HG03558 (cell line): ENCODE measurements around the gene PI4K2A.
"Not testable (repeated sequence)": the region's sequence is repeated elsewhere in the genome, so short reads cannot be mapped to it uniquely, and the experiment has no call there.

ENCODE experiments used
- ATAC-seq: cut with Tn5 transposase; IDR thresholded peaks from one replicate; pipeline ENCODE4 v1.9.1; 2021; ENCODE audit warnings: moderate number of reproducible peaks; ENCODE audit not compliant: unreplicated experiment; ENCODE audit errors: extremely low read depth

PI4K2A gene

DNA sequence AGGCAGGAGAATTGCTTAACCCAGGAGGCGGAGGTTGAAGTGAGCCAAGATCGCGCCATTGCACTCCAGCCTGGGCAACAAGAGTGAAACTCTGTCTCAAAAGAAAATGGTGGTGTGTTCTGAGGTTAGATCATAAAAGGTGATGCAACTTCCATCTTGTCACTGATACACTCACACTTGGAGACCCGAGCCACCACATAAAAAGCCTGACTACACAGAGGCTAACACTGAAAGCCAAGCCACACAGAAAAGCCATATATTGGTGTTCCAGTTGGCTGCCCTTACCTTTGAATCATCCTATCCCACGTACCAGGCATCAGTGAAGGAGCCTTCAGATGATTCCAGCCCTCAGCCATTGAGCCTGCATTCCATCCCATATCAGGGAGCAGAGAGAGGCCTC lies 11.2 kb upstream of the PI4K2A start:
- no peak for ATAC-seq

GRCh38 chr10:97631098-97631497 lies 9.4 kb upstream of the PI4K2A start:
- ATAC-seq = no peak

DNA sequence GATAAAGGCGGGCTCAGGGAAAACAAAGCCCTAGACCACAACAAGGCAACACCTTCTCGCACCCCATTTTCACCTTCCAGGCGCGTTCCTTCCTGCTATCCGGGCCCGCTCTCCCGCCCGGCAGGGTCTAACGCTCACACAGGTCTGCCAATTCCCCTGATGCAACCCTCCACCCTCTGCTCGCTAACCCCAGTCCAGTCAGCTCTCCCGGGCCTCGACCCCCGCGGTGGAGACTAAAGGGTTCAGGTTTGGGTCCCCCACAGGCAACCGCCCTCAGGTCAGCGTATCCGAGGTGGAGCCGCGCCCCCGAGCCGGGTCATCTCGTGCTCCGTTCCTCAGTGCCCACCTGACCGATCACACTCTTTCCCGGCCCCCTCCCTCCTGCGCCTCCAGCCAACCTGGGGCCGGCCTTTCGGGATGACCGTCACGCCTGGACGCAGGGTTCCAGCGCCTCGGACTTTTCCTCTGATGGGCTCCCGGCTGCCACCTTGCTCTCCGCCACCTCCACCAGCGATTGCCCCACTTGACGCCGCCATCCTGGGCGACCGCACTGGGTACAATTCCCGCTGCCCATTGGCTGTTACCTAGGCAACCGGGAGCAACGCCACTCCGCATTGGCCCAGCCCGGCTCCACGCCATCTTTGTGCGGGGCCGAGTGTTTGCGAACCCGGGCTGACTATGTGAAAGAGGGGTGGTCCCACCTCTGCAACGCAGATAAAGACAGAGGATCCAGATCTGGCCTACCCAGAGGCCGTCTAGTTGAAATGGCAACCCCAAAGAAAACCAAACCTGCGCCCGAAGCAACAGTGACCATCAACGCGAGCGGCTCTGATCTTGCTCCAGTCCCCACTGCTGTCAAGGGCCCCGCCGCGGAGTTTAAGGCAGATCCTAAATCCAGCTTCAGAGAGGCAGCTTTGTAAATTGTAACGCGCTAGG lies 7.3 kb upstream of the PI4K2A start, which contains the start of gene MORN4:
TSS of gene MORN4 (minus strand) at position 552 of the 936 bp plus-strand sequence. CDS start 13,847 bp downstream, outside the sequence.
- peak; percentile 99 for ATAC-seq

DNA sequence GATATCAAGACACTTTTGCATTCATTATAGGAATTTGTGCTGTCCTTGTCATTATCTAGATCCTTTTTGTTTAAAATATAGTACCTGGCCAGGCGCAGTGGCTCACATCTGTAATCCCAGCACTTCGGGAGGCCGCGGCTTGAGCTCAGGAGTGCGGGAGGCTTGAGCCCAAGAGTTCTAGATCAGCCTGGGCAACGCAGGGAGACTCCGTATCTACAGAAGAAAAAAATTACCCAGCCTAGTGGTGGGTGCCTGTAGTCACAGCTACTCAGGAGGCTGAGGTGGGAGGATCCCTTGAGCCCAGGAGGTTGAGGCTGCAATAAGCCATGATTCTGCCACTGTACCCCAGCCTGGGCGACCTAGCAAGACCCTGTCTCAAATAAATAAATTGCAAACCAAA lies 6.5 kb upstream of the PI4K2A start:
- no peak for ATAC-seq

DNA sequence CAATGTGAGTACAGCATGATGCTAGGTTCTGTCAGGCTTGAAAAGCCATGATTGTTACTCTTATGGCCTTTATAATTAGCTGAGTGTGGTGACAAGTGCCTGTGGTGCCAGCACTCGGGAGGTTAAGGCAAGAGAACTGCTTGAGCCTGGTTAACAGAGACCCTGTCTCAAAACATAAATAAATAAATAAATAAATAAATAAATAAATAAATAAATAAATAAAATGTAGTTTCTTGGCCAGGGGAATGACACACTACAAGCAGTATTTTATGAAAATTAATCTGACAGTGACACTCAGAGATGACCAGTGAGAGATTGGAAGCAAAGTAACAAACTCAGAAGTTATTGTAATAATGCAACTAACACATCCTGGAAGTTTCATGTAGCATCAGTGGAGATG lies 4.9 kb upstream of the PI4K2A start:
- no peak for ATAC-seq

GRCh38 chr10:97639090-97639489 lies 1.4 kb upstream of the PI4K2A start:
- not testable (repeated sequence) for ATAC-seq

GRCh38 chr10:97640868-97641811 lies 669 bp downstream of the PI4K2A start:
- peak; percentile 9 for ATAC-seq

- ATAC-seq = not testable (repeated sequence)
Measured at GRCh38 chr10:97642471-97643159, 2.1 kb downstream of the PI4K2A start.

GRCh38 chr10:97643441-97643985 lies 3.0 kb downstream of the PI4K2A start:
- ATAC-seq = no peak

GRCh38 chr10:97644936-97645335 lies 4.5 kb downstream of the PI4K2A start:
- ATAC-seq = no peak

- no peak for ATAC-seq
Measured at GRCh38 chr10:97647556-97647955, 7.1 kb downstream of the PI4K2A start.

DNA sequence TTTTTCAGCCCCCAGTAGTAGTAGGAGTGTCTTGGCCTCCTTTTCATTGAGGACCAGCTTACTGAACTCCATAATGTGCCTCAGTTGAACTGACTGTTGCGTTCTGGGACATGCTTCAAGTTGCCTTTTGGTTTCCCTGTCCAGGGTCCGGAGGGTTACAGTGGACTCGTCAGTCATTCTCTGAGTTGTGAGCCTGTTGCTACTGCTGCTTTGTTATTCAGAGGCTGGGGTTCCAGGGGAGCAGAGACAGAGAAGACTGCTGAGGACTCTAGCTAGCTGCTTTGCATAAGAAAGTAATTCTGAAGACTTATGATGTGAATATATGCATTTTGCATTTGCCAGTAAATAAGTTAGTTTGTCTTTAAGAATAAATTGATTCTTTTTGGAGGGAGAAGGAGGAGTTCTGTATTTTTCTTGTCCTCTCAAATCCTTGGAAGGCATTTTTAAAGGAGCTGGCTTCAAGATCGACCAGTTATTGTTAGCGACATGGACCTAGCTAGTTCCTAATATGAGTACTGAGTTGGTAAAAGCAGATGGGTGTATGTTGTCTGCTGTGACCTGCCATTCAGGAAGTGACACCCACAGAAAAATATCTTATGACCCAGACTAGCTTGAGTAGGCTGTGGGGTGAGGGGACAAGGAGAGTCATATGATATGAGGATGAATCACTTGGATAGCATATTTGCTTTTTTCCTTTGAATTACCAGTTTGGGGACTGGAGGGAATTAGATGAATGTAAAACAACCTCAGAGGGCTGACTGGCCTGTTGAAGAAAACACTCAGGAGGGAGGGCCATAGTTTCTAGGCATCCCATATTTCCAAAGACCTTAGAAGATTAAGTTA lies 8.3 kb downstream of the PI4K2A start:
- ATAC-seq = peak; percentile 73

DNA sequence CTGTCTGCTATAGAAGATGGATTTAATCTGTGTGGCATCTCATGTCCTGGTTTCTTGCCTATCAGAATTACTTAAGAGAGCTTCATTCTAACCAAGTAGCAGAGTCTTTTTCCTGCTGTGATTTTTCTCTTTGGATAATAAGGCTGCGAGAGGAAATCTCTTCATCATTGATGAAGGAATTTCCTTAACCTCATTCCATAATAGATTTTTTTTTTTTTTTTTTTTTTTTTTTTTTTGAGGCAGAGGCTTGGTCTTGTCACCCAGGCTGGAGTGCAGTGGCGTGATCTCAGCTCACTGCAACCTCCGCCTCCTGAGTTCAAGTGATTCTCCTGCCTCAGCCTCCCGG lies 8.9 kb downstream of the PI4K2A start:
- not testable (repeated sequence) for ATAC-seq

DNA sequence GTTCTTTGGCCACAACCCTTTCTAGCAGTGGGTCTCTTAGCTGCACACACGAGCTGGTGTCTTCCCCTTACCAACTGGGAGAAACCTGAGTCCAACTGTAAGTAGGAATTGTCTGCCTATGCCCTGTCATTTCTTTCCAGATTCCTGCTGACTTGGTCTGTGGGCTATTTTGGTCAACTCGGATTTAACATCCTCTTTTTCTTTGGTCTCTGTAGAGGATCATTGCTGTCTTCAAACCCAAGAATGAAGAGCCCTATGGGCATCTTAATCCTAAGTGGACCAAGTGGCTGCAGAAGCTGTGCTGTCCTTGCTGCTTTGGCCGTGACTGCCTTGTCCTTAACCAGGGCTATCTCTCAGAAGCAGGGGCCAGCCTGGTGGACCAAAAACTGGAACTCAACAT lies 10.3 kb downstream of the PI4K2A start:
- no peak for ATAC-seq

DNA sequence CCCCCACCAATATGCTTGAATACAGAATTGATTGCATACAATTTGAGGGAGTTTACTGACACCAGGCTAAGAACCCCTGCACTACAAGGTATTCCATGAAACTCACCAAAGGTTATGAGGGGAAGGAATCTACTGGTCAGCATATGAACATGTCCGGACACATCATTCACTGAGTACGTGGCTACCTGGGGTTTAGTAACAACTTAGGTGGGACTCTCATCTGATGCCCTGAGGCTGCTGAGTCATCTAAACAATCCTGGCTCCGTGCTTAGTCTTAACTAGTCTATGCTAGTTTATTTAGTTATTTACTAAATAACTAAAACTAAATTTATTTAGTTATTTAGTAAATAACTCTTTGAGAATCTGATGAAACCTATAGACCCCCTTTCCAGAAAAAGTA lies 11.3 kb downstream of the PI4K2A start:
- ATAC-seq = no peak

GRCh38 chr10:97656777-97657176 lies 16.3 kb downstream of the PI4K2A start:
- ATAC-seq = no peak

GRCh38 chr10:97659589-97659988 lies 19.1 kb downstream of the PI4K2A start:
- no peak for ATAC-seq

DNA sequence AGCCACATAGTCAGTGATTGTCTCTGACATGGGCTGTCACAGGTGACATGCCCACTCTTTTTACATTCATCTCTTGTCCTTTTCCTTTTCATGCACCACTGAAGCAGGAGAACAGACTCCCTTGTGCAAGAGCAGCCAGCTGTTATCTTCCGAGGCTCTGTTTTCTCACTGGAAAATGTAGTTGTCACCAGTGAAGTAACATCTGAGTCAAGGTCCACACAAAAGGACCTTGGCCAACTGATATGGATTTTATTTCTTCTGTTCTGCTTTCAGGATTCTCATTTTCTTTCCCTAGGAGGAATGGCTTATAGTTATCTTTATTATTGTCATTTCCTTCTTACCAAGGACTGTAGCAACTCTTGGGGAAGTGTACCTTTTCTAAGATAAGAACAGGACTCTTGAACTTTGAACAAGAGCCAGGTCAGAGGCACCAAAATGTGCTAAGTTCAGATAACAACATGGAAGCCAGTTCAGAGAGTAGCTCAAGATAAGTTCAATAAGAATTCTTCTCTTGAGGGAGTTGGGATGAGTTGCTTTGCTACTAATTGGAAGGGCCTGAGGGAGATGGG lies 23.9 kb downstream of the PI4K2A start:
- ATAC-seq = no peak

DNA sequence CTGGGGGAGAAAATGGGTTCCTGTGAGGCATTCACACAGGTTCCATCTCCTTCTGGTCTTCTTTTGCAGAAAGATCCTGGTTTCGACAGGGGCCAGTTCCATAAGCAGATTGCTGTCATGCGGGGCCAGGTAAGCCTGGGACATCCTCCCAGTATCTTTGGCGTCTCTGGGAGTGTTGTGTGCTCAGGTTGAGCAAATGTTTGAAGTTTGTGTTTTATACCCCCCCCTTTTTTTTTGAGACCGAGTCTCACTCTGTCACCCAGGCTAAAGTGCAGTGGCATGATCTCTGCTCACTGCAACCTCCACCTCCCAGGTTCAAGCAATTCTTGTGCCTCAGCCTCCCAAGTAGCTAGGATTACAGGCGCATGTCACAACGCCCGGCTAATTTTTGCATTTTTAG lies 26.5 kb downstream of the PI4K2A start:
- ATAC-seq = no peak
